Cardiac fibroblast (primary cell): ENCODE results near the gene RTL10.

Experiments
- DNase-seq, 2 donors: peaks; one replicate each; pipeline versions ENCODE4 v3.0.0 to v3.0.0-alpha.2; 2010; ENCODE audit warnings: low read depth in 2 of 2
- H3K4me3 ChIP-seq, 2 donors: replicated peaks in 1 of 2; 1 replicate in 1 of 2; 2 replicates in 1 of 2; pipeline ENCODE4 v1.5.1; 2011; ENCODE audit warnings: low read depth in 2 of 2, low read length in 2 of 2, mild to moderate bottlenecking in 2 of 2, moderate library complexity in 1 of 2
- TF ChIP-seq, protein P1 (sequence below): IDR thresholded peaks from one replicate; pipeline ENCODE4 v1.5.1; 2011; ENCODE audit warnings: low read depth, mild to moderate bottlenecking, low read length, inconsistent platforms

Gene RTL10

DNA sequence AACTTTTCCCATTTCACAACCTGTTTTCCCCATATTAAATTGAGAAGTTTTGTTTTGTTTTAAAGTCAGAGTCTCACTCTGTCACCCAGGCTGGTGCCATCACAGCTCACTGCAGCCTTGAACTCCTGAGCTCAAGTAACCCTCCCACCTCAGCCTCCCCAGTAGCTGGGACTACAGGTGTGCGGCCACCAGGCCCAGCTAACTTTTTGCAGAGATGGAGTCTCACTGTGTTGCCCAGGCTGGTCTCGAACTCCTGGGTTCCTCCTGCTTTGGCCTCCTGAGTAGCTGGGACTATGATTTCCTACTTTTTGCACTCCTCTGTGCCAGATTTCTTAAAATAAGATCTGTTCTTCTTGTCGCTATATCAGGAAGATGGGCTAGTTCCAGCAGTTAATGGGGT, 44.9 kb downstream of the RTL10 start:
- TF ChIP-seq, protein P1, sequence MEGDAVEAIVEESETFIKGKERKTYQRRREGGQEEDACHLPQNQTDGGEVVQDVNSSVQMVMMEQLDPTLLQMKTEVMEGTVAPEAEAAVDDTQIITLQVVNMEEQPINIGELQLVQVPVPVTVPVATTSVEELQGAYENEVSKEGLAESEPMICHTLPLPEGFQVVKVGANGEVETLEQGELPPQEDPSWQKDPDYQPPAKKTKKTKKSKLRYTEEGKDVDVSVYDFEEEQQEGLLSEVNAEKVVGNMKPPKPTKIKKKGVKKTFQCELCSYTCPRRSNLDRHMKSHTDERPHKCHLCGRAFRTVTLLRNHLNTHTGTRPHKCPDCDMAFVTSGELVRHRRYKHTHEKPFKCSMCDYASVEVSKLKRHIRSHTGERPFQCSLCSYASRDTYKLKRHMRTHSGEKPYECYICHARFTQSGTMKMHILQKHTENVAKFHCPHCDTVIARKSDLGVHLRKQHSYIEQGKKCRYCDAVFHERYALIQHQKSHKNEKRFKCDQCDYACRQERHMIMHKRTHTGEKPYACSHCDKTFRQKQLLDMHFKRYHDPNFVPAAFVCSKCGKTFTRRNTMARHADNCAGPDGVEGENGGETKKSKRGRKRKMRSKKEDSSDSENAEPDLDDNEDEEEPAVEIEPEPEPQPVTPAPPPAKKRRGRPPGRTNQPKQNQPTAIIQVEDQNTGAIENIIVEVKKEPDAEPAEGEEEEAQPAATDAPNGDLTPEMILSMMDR: no peak
- DNase-seq: no peak
- no peak overlapping the region for H3K4me3 ChIP-seq

GRCh38 chr22:19808873-19809478, 45.7 kb downstream of the RTL10 start:
- TF ChIP-seq, protein P1: no peak
- H3K4me3 ChIP-seq: no peak overlapping the region
- no peak for DNase-seq

- no peak for DNase-seq
- TF ChIP-seq, protein P1: no peak
- no peak overlapping the region for H3K4me3 ChIP-seq
Measured at GRCh38 chr22:19807914-19808872, 46.5 kb downstream of the RTL10 start.

GRCh38 chr22:19807161-19807913, 47.3 kb downstream of the RTL10 start:
- TF ChIP-seq, protein P1: no peak
- H3K4me3 ChIP-seq: no peak overlapping the region
- DNase-seq: no peak

DNA sequence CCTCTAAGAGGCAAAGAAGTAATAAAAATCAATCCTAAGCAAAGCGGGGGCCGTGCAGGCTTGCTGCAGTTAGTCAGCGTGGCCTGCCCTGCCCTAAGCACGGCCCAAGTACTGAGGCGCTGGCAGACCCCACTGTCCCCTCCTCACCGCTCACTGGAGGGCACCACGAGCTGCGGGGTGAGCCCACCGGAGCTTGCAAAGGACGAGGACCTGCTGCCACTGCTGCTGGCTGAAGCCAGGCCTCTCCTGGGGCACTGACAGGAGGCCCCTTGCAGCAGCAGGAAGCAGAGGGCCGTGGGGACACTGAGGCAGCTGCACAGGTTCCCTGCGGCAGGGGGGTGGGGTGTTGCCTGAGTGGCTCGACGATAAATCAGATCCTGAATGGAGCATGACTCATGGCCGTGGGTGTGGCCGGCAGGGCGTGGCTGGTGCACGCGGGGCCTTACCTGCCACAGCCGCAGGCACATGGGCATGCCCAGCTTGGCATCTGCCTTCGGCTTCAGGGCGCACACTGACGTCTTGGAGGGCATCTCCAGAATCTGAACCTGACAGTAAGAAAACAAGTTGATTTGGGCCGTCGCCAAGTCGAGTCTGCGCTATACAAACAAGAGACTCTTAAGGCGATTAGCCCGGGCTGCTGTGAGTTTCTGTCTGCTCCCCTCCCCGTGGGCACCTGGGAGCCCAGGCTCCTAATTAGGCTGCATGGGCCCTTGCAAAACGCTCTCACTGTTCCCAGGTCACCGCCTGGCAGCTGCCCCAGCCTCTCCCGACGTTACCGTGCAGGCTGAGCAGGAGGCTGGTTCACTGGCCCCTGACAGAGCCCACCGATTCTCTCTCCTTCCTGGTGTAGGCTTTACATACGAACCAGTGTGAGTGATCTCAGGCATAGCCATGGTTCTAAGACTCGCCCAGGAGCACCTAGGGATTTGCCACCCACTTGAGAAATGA, 48.2 kb downstream of the RTL10 start:
- no peak overlapping the region for H3K4me3 ChIP-seq
- no peak for DNase-seq
- TF ChIP-seq, protein P1: no peak

- TF ChIP-seq, protein P1: no peak
- DNase-seq: no peak
- H3K4me3 ChIP-seq: no peak overlapping the region
Measured at GRCh38 chr22:19805821-19806212, 48.9 kb downstream of the RTL10 start.
